Endothelial cell of umbilical vein (primary cell): ENCODE results near the gene UBR4. TPM values are rescaled to one million over a fixed set of nuclear protein-coding genes. Genes with fewer than 3 reads are reported as not detected.

Source experiments
- BruUV-seq: library from RNA; stranded (reverse); fragments of 400-500 nt; replicated peaks from 2 replicates; lab custom pipeline; 2021; lab: Mats Ljungman, UMichigan
- CTCF ChIA-PET: fragments of 300-600, 350-600 bp; sonication (Branson Sonifier 250); formaldehyde crosslinking; loops from one replicate; lab custom pipeline; 2021; ENCODE audit warnings: antibody characterized with exemption, inconsistent platforms; lab: Charles Lee
- POLR2A ChIA-PET: fragments of 300-600, 350-600 bp; sonication (Branson Sonifier 250); formaldehyde crosslinking; loops from one replicate; lab custom pipeline; 2021; ENCODE audit warnings: antibody characterized with exemption, inconsistent platforms; lab: Charles Lee
- DNase-seq: peaks from one replicate; pipeline ENCODE4 v3.0.0-alpha.2; 2011; ENCODE audit warnings: low read depth, low spot score
- FAIRE-seq: peaks from 2 replicates; lab custom pipeline; 2011; peaks lifted over from hg19 to GRCh38; lab: Jason Lieb, UNC
- H2AFZ ChIP-seq: 2 replicates; pipeline ENCODE4 v1.6.0; 2012; ENCODE audit warnings: low read depth, low read length, control low read depth, inconsistent platforms
- H3K27ac ChIP-seq: 2 replicates; pipeline ENCODE4 v1.5.1; 2011; ENCODE audit warnings: low read depth, mild to moderate bottlenecking, control low read depth, low read length, moderate library complexity; ENCODE audit not compliant: insufficient read depth
- H3K27me3 ChIP-seq, 2 experiments: 2 replicates each; pipeline versions ENCODE4 v1.6.0 to v1.6.1; 2011; ENCODE audit warnings: low read length in 2 of 2, mixed read lengths in 1 of 2; ENCODE audit not compliant: control insufficient read depth in 2 of 2, insufficient read depth in 2 of 2
- H3K36me3 ChIP-seq, 2 experiments: 2 replicates in 1 of 2; 3 replicates in 1 of 2; pipeline ENCODE4 v1.5.1; 2011; ENCODE audit warnings: low read length in 2 of 2, mild to moderate bottlenecking in 1 of 2, moderate library complexity in 1 of 2; ENCODE audit not compliant: control insufficient read depth in 2 of 2, insufficient read depth in 2 of 2; ENCODE audit errors: extremely low read depth in 1 of 2
- H3K4me1 ChIP-seq: 3 replicates; pipeline ENCODE4 v1.5.1; 2011; ENCODE audit warnings: mild to moderate bottlenecking, low read length; ENCODE audit not compliant: control insufficient read depth, insufficient read depth; ENCODE audit errors: extremely low read depth
- H3K4me2 ChIP-seq: 2 replicates; pipeline ENCODE4 v1.6.1; 2011; ENCODE audit warnings: low read length, control low read depth, mixed read lengths; ENCODE audit not compliant: insufficient read depth
- H3K4me3 ChIP-seq, 3 experiments: fragments of 200-600 bp in 1 of 3; sonication (generic), shearing (Covaris generic) in 1 of 3; replicated peaks in 1 of 3; 2 replicates each; pipeline ENCODE4 v1.5.1; 2011 to 2016; ENCODE audit warnings: control low read depth in 3 of 3, low read length in 3 of 3, mild to moderate bottlenecking in 2 of 3, inconsistent platforms in 1 of 3, low read depth in 1 of 3, moderate library complexity in 1 of 3; ENCODE audit not compliant: insufficient read depth in 1 of 3
- H3K79me2 ChIP-seq: 2 replicates; pipeline ENCODE4 v1.6.0; 2012; ENCODE audit warnings: low read length, inconsistent platforms; ENCODE audit not compliant: control insufficient read depth, insufficient read depth
- H3K9ac ChIP-seq: replicated peaks from 2 replicates; pipeline ENCODE3; 2011; ENCODE audit warnings: low read length, control low read depth; ENCODE audit not compliant: insufficient read depth; ENCODE audit errors: extremely low read depth
- H3K9me1 ChIP-seq: replicated peaks from 3 replicates; pipeline ENCODE4 v1.6.0; 2011; ENCODE audit warnings: mild to moderate bottlenecking, low read length; ENCODE audit not compliant: control insufficient read depth, insufficient read depth; ENCODE audit errors: extremely low read depth
- H3K9me3 ChIP-seq: replicated peaks from 2 replicates; pipeline ENCODE4 v1.5.1; 2012; ENCODE audit warnings: low read length, inconsistent platforms; ENCODE audit not compliant: control insufficient read depth, insufficient read depth
- H4K20me1 ChIP-seq: replicated peaks from 2 replicates; pipeline ENCODE3; 2011; ENCODE audit warnings: mild to moderate bottlenecking, low read length; ENCODE audit not compliant: control insufficient read depth, insufficient read depth; ENCODE audit errors: extremely low read depth
- EZH2 ChIP-seq: IDR thresholded peaks from 2 replicates; pipeline ENCODE4 v1.6.1; 2012; ENCODE audit warnings: borderline replicate concordance, low read depth, mild to moderate bottlenecking, moderate library complexity, low read length, inconsistent platforms; ENCODE audit not compliant: severe bottlenecking
- FOS ChIP-seq: IDR thresholded peaks from 2 replicates; pipeline ENCODE4 v1.6.1; 2011; ENCODE audit warnings: mild to moderate bottlenecking, low read length, moderate library complexity, borderline replicate concordance; ENCODE audit not compliant: insufficient read depth
- GATA2 ChIP-seq: IDR thresholded peaks from 2 replicates; pipeline ENCODE4 v1.7.0; 2011; ENCODE audit warnings: low read depth, mild to moderate bottlenecking, moderate library complexity, mixed read lengths, low read length; ENCODE audit not compliant: insufficient read length, insufficient read depth
- JUN ChIP-seq: IDR thresholded peaks from 2 replicates; pipeline ENCODE4 v1.6.1; 2011; ENCODE audit warnings: borderline replicate concordance, low read depth; ENCODE audit not compliant: insufficient read length, insufficient read depth
- MYC ChIP-seq: IDR thresholded peaks from one replicate; pipeline ENCODE4 v1.6.1; 2011; ENCODE audit warnings: mild to moderate bottlenecking, low read depth, low read length
- POLR2A ChIP-seq: IDR thresholded peaks from 2 replicates; pipeline ENCODE4 v1.6.1; 2012; ENCODE audit warnings: low read depth, mild to moderate bottlenecking, control low read depth, low read length
- POLR2AphosphoS5 ChIP-seq: IDR thresholded peaks from 2 replicates; pipeline ENCODE4 v1.6.1; 2012; ENCODE audit warnings: low read depth, mild to moderate bottlenecking, control low read depth, low read length, moderate library complexity; ENCODE audit not compliant: insufficient read depth
- dilution Hi-C: fragments of 300-500 bp; cut with MboI; formaldehyde crosslinking; loops from one replicate; pipeline ENCODE4 v1.15.0; 2019; ENCODE audit warnings: low sequenced_read_pairs; ENCODE audit not compliant: extremely low pct_ligation_motif_present
- intact Hi-C: fragments of 100-400 bp; cut with micrococcal nuclease; formaldehyde crosslinking; loops from one replicate; pipeline ENCODE4 v1.10.0; 2022
- polyA plus RNA-seq, 4 experiments: library from polyadenylated mRNA; depleted of rRNA in 3 of 4; stranded (reverse) in 3 of 4; unstranded in 1 of 4; fragments of >200 nt; gene quantifications; 2 replicates each; pipeline versions ENCODE4 v1.2.1 to v1.2.3, GENCODE V29; 2011 to 2012; ENCODE audit warnings: missing spikeins in 1 of 4
- total RNA-seq: library from RNA; stranded (reverse); gene quantifications from 2 replicates; pipeline ENCODE4 v1.2.3, GENCODE V29; 2021
- TF ChIP-seq, protein P1 (sequence below): IDR thresholded peaks from 2 replicates; pipeline ENCODE4 v1.6.1; 2011; ENCODE audit not compliant: insufficient read depth, insufficient read length
- TF ChIP-seq, protein P2 (sequence below), 2 donors: IDR thresholded peaks; 1 replicate in 1 of 2; 2 replicates in 1 of 2; pipeline ENCODE4 v1.5.1; 2011; ENCODE audit warnings: low read length in 2 of 2, mild to moderate bottlenecking in 2 of 2, moderate library complexity in 2 of 2, control low read depth in 1 of 2, inconsistent platforms in 1 of 2, low read depth in 1 of 2; ENCODE audit not compliant: insufficient read depth in 1 of 2; ENCODE audit errors: extremely low read depth in 1 of 2

UBR4 gene
- total and polyA plus RNA-seq, 2 donors (not counting 3 experiments of a cell fraction or from before 2014, with no cell fraction given) = 125 to 150 TPM

DNA sequence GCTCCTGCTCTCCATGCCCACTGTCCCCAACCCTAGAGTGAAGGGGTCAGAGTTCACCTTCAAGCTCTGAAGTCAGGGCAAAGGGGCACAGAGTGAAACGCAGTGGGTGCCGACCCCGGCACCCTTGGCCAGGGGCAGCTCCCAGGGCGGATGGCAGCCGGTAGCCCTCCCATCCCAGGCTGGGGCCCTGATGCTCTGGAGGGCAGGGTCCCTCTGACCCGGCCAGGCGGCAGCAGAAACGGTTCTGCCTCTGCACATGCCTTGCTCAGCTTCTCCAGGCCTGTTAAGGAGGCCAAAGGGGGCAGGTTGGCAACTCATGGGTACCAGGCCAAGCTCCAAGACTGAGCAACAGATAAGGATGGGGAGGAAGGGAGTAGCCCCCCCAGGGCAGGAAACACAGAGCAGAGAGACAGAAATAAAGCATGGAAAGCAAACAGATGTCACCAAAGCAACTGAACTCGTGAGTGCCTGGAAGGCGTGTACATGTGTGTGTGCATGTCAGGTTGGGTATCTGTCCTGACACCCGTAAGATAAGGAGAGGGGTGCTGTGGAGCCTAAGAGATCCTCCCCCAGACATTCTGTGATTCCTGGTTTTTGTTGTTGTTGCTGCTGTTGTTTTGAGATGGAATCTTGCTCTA, 141.3 kb downstream of the UBR4 start:
- no peak overlapping the region for H2AFZ ChIP-seq
- no peaks in the 10 kb centered on the region for H3K79me2 ChIP-seq
- H3K4me2 ChIP-seq = no peak overlapping the region
- H3K9ac ChIP-seq = no peak overlapping the region
- POLR2A ChIA-PET = no interaction called here
- dilution Hi-C loops (no loop called here), intact Hi-C loops (loop anchor here (5.0 kb wide), 1 partner anchor 96 kb away; no protein-coding TSS in a partner anchor)
- H3K9me1 ChIP-seq = no peaks in the 10 kb centered on the region
- H3K9me3 ChIP-seq = no peaks in the 10 kb centered on the region
- no peaks in the 10 kb centered on the region for H3K27me3 ChIP-seq
- DNase-seq = no peak
- no TSS peak for BruUV-seq
- CTCF ChIA-PET = interaction anchor here (0.6 to 3.2 kb wide), 6 partner anchors 28 to 193 kb away, joined by 3 to 14 read pairs (median 6); no protein-coding TSS in a partner anchor
- TF ChIP-seq JUN (no peak), GATA2 (no peak), POLR2AphosphoS5 (no peak), MYC (no peak), FOS (no peak)
- H3K4me3 ChIP-seq = no peak overlapping the region
- no peak overlapping the region for H3K27ac ChIP-seq
- H3K36me3 ChIP-seq = peaks cover 0 to 12% of the 10 kb centered on the region in 2 experiments
- no peaks in the 10 kb centered on the region for H3K4me1 ChIP-seq
- no peak for FAIRE-seq
- H4K20me1 ChIP-seq = no peaks in the 10 kb centered on the region

DNA sequence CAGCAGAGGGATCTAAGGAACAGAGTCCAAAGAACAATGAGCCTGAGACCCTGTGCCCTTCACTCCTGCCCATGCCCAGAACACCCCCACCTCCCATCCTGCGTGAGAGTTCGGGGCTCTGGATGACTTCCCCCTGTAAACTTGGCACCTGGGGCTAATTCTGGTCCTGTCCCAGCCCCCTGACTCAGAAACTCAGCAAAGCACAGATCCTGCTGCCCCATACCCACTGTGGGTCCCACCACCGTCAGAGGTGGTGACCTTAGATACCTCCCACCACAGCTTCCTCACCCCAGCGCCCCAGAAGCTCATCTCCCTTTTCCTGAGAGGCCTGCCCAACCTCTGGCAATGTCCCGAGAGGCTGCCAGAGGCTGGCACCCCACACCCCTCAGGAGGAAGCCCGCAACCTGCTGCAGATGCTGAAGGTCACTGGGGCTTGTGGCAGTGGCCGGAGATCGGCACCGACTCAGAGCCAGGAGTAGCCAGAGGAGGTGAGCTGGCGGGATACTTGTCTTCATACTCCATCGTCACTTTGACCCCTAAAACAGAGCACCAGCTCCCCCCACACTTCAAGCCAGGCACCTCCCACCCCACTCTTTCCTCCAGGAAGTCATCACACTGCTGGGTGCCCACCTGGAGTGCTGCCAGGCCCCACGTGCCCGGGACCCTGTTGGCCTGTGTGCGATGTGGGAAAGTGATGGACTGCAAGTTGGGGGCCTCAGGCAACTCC, 142.0 kb downstream of the UBR4 start:
- TF ChIP-seq EZH2 (no peak), GATA2 (no peak), POLR2AphosphoS5 (no peak), MYC (no peak), JUN (no peak), FOS (no peak), POLR2A (no peak)
- TF ChIP-seq, protein P1, sequence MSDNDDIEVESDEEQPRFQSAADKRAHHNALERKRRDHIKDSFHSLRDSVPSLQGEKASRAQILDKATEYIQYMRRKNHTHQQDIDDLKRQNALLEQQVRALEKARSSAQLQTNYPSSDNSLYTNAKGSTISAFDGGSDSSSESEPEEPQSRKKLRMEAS = no peak
- TF ChIP-seq, protein P2, sequence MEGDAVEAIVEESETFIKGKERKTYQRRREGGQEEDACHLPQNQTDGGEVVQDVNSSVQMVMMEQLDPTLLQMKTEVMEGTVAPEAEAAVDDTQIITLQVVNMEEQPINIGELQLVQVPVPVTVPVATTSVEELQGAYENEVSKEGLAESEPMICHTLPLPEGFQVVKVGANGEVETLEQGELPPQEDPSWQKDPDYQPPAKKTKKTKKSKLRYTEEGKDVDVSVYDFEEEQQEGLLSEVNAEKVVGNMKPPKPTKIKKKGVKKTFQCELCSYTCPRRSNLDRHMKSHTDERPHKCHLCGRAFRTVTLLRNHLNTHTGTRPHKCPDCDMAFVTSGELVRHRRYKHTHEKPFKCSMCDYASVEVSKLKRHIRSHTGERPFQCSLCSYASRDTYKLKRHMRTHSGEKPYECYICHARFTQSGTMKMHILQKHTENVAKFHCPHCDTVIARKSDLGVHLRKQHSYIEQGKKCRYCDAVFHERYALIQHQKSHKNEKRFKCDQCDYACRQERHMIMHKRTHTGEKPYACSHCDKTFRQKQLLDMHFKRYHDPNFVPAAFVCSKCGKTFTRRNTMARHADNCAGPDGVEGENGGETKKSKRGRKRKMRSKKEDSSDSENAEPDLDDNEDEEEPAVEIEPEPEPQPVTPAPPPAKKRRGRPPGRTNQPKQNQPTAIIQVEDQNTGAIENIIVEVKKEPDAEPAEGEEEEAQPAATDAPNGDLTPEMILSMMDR (IDR thresholded peaks at IDR 0.05; ENCODE audit: extremely low read depth in 1 of 2, insufficient read depth in 1 of 2, low read depth in 1 of 2, low read length in 2 of 2) = no peak
- ChIA-PET POLR2A (no interaction called here), CTCF (interaction anchor here (0.6 to 3.2 kb wide), 6 partner anchors 28 to 193 kb away, joined by 3 to 14 read pairs (median 6); no protein-coding TSS in a partner anchor)

More for the DNA sequence above, 142.0 kb downstream of the UBR4 start:
- H4K20me1 ChIP-seq = no peaks in the 10 kb centered on the region
- no peak overlapping the region for H3K4me3 ChIP-seq
- no peak overlapping the region for H3K27ac ChIP-seq
- no peaks in the 10 kb centered on the region for H3K27me3 ChIP-seq
- no TSS peak for BruUV-seq
- H3K36me3 ChIP-seq = peaks cover 0 to 6% of the 10 kb centered on the region in 2 experiments
- intact Hi-C loops = loop anchor here (5.0 kb wide), 1 partner anchor 96 kb away; no protein-coding TSS in a partner anchor
- DNase-seq (no peak), FAIRE-seq (no peak)
- H3K4me2 ChIP-seq = no peak overlapping the region
- H3K9me1 ChIP-seq = no peaks in the 10 kb centered on the region
- H3K9ac ChIP-seq = no peak overlapping the region
- H3K79me2 ChIP-seq = no peaks in the 10 kb centered on the region
- no peak overlapping the region for H2AFZ ChIP-seq
- no peaks in the 10 kb centered on the region for H3K9me3 ChIP-seq
- dilution Hi-C loops = no loop called here
- H3K4me1 ChIP-seq = no peaks in the 10 kb centered on the region
